ENCODE data around the gene GAL3ST2.

Gene GAL3ST2

GRCh38 chr2:241813644-241814392, 37.2 kb downstream of the GAL3ST2 start:
- TF ChIP-seq GATA2 (IDR thresholded peaks at IDR 0.05; ENCODE audit: low read depth, low read length): no peak
- TF ChIP-seq GATA3 (IDR thresholded peaks at IDR 0.05; ENCODE audit: low read depth, low read length): no peak

GRCh38 chr2:241814393-241814642, 37.7 kb downstream of the GAL3ST2 start:
- no peak for TF ChIP-seq GATA2 (IDR thresholded peaks at IDR 0.05; ENCODE audit: low read depth, low read length)
- no peak for TF ChIP-seq GATA3 (IDR thresholded peaks at IDR 0.05; ENCODE audit: low read depth, low read length)

GRCh38 chr2:241814643-241815476, 38.2 kb downstream of the GAL3ST2 start:
- TF ChIP-seq GATA3 (IDR thresholded peaks at IDR 0.05; ENCODE audit: low read depth, low read length): no peak
- no peak for TF ChIP-seq GATA2 (IDR thresholded peaks at IDR 0.05; ENCODE audit: low read depth, low read length)

- TF ChIP-seq GATA3 (IDR thresholded peaks at IDR 0.05; ENCODE audit: low read depth, low read length): no peak
- no peak for TF ChIP-seq GATA2 (IDR thresholded peaks at IDR 0.05; ENCODE audit: low read depth, low read length)
These were observed 39.1 kb downstream of the GAL3ST2 start for GRCh38 chr2:241815477-241816430.

DNA sequence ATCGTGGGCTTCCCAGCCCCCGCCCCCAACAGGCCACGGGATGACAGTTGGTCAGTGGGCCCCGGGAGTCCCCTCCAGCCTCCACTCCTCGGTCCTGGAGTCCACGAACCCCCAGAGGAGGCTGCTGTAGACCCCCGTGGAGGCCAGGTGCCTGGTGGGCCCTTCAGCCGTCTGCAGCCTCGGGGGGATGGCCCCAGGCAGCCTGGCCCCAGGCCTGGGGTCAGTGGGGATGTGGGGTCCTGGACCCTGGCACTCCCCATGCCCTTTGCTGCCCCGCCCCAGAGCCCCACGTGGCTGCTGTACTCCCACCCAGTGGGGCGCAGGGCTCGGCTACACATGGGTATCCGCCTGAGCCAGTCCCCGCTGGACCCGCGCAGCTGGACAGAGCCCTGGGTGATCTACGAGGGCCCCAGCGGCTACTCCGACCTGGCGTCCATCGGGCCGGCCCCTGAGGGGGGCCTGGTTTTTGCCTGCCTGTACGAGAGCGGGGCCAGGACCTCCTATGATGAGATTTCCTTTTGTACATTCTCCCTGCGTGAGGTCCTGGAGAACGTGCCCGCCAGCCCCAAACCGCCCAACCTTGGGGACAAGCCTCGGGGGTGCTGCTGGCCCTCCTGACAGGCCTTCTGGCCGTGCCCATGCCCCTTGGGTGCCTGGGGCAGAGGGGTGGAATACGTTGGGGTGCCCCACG, 40.0 kb downstream of the GAL3ST2 start:
- TF ChIP-seq GATA2 (IDR thresholded peaks at IDR 0.05; ENCODE audit: low read depth, low read length): no peak
- TF ChIP-seq GATA3 (IDR thresholded peaks at IDR 0.05; ENCODE audit: low read depth, low read length): no peak

DNA sequence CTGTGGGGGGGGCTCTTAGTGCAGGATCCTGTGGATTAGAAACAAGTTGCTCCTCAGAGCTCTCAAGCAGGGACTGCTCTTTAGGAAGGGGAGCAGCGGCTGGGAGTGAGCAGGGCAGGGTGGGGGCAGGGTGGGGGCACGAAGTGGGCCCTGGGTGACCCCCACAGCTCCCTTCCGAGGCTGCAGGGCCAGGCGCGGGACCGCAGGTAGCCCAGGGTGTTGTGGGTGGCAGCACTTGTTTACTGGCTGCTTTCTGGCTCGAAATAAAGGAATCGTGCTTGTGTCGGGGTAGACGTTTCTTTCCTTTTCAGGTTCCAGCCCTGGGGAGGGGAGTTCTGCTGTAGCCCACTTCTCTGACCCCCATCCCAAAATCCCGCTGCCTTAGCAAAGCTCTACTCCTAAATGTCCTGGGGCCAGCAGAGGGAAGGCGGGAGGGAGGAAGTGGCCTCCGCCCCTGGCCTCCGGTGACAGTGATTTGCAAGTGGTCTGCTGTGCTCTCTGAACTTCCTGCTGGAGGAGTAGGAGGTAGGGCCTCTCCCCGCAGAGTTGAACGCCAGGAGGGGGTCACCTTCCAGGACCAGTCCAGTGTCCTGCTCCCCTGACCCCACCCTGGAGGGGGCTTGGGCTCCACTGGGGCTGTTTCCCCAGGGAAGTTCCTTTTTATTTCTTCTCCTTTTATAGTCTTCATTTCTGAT, 40.7 kb downstream of the GAL3ST2 start:
- TF ChIP-seq GATA3 (IDR thresholded peaks at IDR 0.05; ENCODE audit: low read depth, low read length): no peak
- no peak for TF ChIP-seq GATA2 (IDR thresholded peaks at IDR 0.05; ENCODE audit: low read depth, low read length)

- no peak for TF ChIP-seq GATA2 (IDR thresholded peaks at IDR 0.05; ENCODE audit: low read depth, low read length)
These were observed 41.8 kb downstream of the GAL3ST2 start for GRCh38 chr2:241818229-241818942.

GRCh38 chr2:241818943-241819270, 42.3 kb downstream of the GAL3ST2 start:
- TF ChIP-seq GATA3 (IDR thresholded peaks at IDR 0.05; ENCODE audit: low read depth, low read length): no peak
- TF ChIP-seq GATA2 (IDR thresholded peaks at IDR 0.05; ENCODE audit: low read depth, low read length): no peak

DNA sequence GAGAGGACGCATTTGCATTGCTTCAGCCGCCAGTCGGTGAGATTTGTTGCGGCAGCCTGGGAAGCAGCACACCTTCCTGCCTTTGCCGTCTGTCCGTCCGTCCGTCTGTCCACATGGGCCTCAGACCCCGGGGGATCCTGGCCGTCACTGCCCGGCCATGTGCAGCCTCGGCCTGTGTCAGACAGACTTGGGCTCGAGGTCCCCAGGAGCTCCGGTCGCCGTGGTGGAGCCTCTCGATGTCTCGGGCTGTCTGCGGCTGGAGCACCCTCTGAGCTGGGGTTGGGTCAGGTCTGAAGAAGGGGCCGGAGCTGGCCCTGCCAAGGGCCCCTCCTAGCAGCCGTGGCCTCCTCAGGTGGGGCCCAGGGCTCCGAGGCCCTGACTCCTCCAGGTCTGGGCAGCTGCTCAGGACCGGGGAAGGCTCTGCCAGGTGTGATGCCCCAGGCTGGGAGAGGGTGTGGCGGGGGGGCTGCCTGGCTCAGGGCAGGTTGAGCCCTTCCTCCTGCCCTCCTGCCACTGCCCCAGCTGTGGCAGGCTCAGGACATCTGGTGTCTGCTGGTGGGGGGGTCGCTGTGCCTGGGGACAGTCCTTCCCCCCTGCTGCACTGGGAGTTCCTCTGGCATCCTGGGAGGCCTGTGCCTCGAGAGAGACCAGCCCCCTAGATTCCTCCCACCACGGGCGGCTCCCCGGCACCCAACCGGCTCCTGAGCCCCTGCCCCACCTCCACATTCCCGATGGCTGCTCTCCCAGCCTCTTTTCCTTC, 44.2 kb downstream of the GAL3ST2 start:
- TF ChIP-seq GATA3 (IDR thresholded peaks at IDR 0.05; ENCODE audit: low read depth, low read length) (no peak), GATA2 (IDR thresholded peaks at IDR 0.05; ENCODE audit: low read depth, low read length) (no peak)

GRCh38 chr2:241821460-241822263, 45.0 kb downstream of the GAL3ST2 start:
- TF ChIP-seq GATA3 (IDR thresholded peaks at IDR 0.05; ENCODE audit: low read depth, low read length) (no peak), GATA2 (IDR thresholded peaks at IDR 0.05; ENCODE audit: low read depth, low read length) (no peak)

GRCh38 chr2:241822264-241822623, 45.6 kb downstream of the GAL3ST2 start:
- no peak for TF ChIP-seq GATA3 (IDR thresholded peaks at IDR 0.05; ENCODE audit: low read depth, low read length)
- no peak for TF ChIP-seq GATA2 (IDR thresholded peaks at IDR 0.05; ENCODE audit: low read depth, low read length)

Data from SH-SY5Y (cell line).